NCI-H524 (cell line): Measurements from ENCODE around the gene ITGB8.

Experiments
- DNase-seq, 2 experiments: peaks; one replicate each; lab custom pipeline; 2025; lab: John Stamatoyannopoulos, UW

ITGB8 gene

GRCh38 chr7:20430664-20431063 is 100.0 kb downstream of the ITGB8 start:
- DNase-seq: no peak

GRCh38 chr7:20431146-20431545 is 100.4 kb downstream of the ITGB8 start:
- no peak for DNase-seq

GRCh38 chr7:20432071-20432470 is 101.4 kb downstream of the ITGB8 start:
- no peak for DNase-seq

- DNase-seq: no peak
These were observed 104.6 kb downstream of the ITGB8 start for GRCh38 chr7:20435305-20435704.

- no peak for DNase-seq
These were observed 107.5 kb downstream of the ITGB8 start for GRCh38 chr7:20438248-20438647.

- DNase-seq: no peak
These were observed 108.1 kb downstream of the ITGB8 start for GRCh38 chr7:20438694-20439376.

GRCh38 chr7:20439416-20440185 is 108.9 kb downstream of the ITGB8 start:
- no peak for DNase-seq

GRCh38 chr7:20440472-20441105 is 109.9 kb downstream of the ITGB8 start:
- DNase-seq: no peak

- peak in 1 of 2 experiments; percentile 11 for DNase-seq
These were observed 110.6 kb downstream of the ITGB8 start for GRCh38 chr7:20441346-20441745.

- no peak for DNase-seq
These were observed 111.3 kb downstream of the ITGB8 start for GRCh38 chr7:20441991-20442441.

- DNase-seq: no peak
These were observed 112.3 kb downstream of the ITGB8 start for GRCh38 chr7:20442951-20443350.

GRCh38 chr7:20444030-20444800 is 113.5 kb downstream of the ITGB8 start:
- DNase-seq: no peak

GRCh38 chr7:20447021-20447650 is 116.4 kb downstream of the ITGB8 start:
- peak in 1 of 2 experiments; percentile 32 for DNase-seq

- no peak for DNase-seq
These were observed 118.5 kb downstream of the ITGB8 start for GRCh38 chr7:20449176-20449575.

GRCh38 chr7:20450536-20450935 is 119.8 kb downstream of the ITGB8 start:
- DNase-seq: no peak

GRCh38 chr7:20454202-20454601 is 123.5 kb downstream of the ITGB8 start:
- no peak for DNase-seq

- DNase-seq: no peak
These were observed 126.0 kb downstream of the ITGB8 start for GRCh38 chr7:20456701-20457100.

GRCh38 chr7:20458521-20458920 is 127.8 kb downstream of the ITGB8 start:
- DNase-seq: no peak

GRCh38 chr7:20459419-20459818 is 128.7 kb downstream of the ITGB8 start:
- no peak for DNase-seq

GRCh38 chr7:20464891-20465290 is 134.2 kb downstream of the ITGB8 start:
- DNase-seq: no peak
